Trophoblast cell (in vitro differentiated cells and primary cell): ENCODE data around the gene RNF207.

Experiments
- DNase-seq, 2 donors: peaks; one replicate each; pipeline ENCODE4 v3.0.0-alpha.2; 2016
- H2AFZ ChIP-seq: 2 replicates; pipeline ENCODE4 v1.6.1; 2013; ENCODE audit warnings: low read length, moderate library complexity, mild to moderate bottlenecking; ENCODE audit not compliant: insufficient read depth, poor library complexity
- H2AK5ac ChIP-seq: 2 replicates; pipeline ENCODE4 v1.6.1; 2013; ENCODE audit warnings: mild to moderate bottlenecking, low read length
- H2BK120ac ChIP-seq: 2 replicates; pipeline ENCODE4 v1.6.1; 2013; ENCODE audit warnings: low read length, mild to moderate bottlenecking, moderate library complexity; ENCODE audit not compliant: insufficient read depth, poor library complexity
- H2BK12ac ChIP-seq: 2 replicates; pipeline ENCODE4 v1.6.1; 2013; ENCODE audit warnings: mild to moderate bottlenecking, low read length, moderate library complexity
- H2BK5ac ChIP-seq: 2 replicates; pipeline ENCODE4 v1.6.1; 2013; ENCODE audit warnings: low read length, low read depth, moderate library complexity, mild to moderate bottlenecking; ENCODE audit not compliant: poor library complexity
- H3K14ac ChIP-seq: 2 replicates; pipeline ENCODE4 v1.6.1; 2013; ENCODE audit warnings: mild to moderate bottlenecking, low read length
- H3K18ac ChIP-seq: 2 replicates; pipeline ENCODE4 v1.6.1; 2013; ENCODE audit warnings: mild to moderate bottlenecking, low read length
- H3K23ac ChIP-seq: 2 replicates; pipeline ENCODE4 v1.6.1; 2013; ENCODE audit warnings: low read length
- H3K27ac ChIP-seq: 2 replicates; pipeline ENCODE4 v1.5.1; 2013; ENCODE audit warnings: low read depth, mild to moderate bottlenecking, inconsistent platforms, low read length, moderate library complexity
- H3K27me3 ChIP-seq: 2 replicates; pipeline ENCODE4 v1.6.1; 2013; ENCODE audit warnings: inconsistent platforms, mild to moderate bottlenecking, low read length, moderate library complexity; ENCODE audit not compliant: insufficient read depth
- H3K36me3 ChIP-seq, 2 experiments: 1 replicate in 1 of 2; 2 replicates in 1 of 2; pipeline ENCODE4 v1.6.1; 2013; ENCODE audit warnings: low read length in 2 of 2, mild to moderate bottlenecking in 2 of 2, moderate library complexity in 1 of 2; ENCODE audit not compliant: insufficient read depth in 2 of 2, control insufficient read depth in 1 of 2
- H3K4ac ChIP-seq: 2 replicates; pipeline ENCODE4 v1.6.1; 2013; ENCODE audit warnings: low read depth, mild to moderate bottlenecking, low read length, moderate library complexity
- H3K4me1 ChIP-seq, 2 experiments: 1 replicate in 1 of 2; 2 replicates in 1 of 2; pipeline ENCODE4 v1.6.1; 2013; ENCODE audit warnings: low read length in 2 of 2, mild to moderate bottlenecking in 2 of 2, moderate library complexity in 1 of 2; ENCODE audit not compliant: insufficient read depth in 2 of 2, control insufficient read depth in 1 of 2
- H3K4me2 ChIP-seq: 2 replicates; pipeline ENCODE4 v1.6.1; 2013; ENCODE audit warnings: inconsistent platforms, mild to moderate bottlenecking, low read length, moderate library complexity
- H3K4me3 ChIP-seq: 2 replicates; pipeline ENCODE4 v1.5.1; 2013; ENCODE audit warnings: mild to moderate bottlenecking, low read depth, low read length, inconsistent platforms
- H3K79me1 ChIP-seq: one replicate; pipeline ENCODE4 v1.6.1; 2013; ENCODE audit warnings: low read length
- H3K79me2 ChIP-seq: 2 replicates; pipeline ENCODE4 v1.6.1; 2013; ENCODE audit warnings: low read length, mild to moderate bottlenecking; ENCODE audit not compliant: control insufficient read depth, insufficient read depth, poor library complexity
- H3K9ac ChIP-seq: 2 replicates; pipeline ENCODE4 v1.6.1; 2013; ENCODE audit warnings: mild to moderate bottlenecking, low read length
- H3K9me3 ChIP-seq: 2 replicates; pipeline ENCODE4 v1.6.1; 2013; ENCODE audit warnings: low read depth, mild to moderate bottlenecking, control low read depth, inconsistent platforms, low read length; ENCODE audit not compliant: insufficient read depth
- H4K12ac ChIP-seq: 2 replicates; pipeline ENCODE4 v1.6.1; 2013; ENCODE audit warnings: low read depth, mild to moderate bottlenecking, low read length, moderate library complexity
- H4K8ac ChIP-seq: 2 replicates; pipeline ENCODE4 v1.6.1; 2013; ENCODE audit warnings: low read depth, mild to moderate bottlenecking, low read length, moderate library complexity
- H4K91ac ChIP-seq: one replicate; pipeline ENCODE4 v1.6.1; 2013; ENCODE audit warnings: low read depth, mild to moderate bottlenecking, low read length, moderate library complexity
- WGBS: extraction: QIAGEN DNeasy Blood & Tissue Kit; methylation state at CpG from one replicate; pipeline ENCODE4 v1.1.7; 2013; ENCODE audit warnings: missing lambda C conversion rate; ENCODE audit not compliant: insufficient read length, insufficient coverage; ENCODE audit errors: extremely low coverage; 5-methylcytosine and 5-hydroxymethylcytosine counted together

Gene RNF207

GRCh38 chr1:6224718-6225117 lies 18.8 kb downstream of the RNF207 start:
- WGBS: no CpG with 5 or more reads among the region's 15 CpGs
- Histone ChIP-seq H3K9ac (no peak overlapping the region), H4K91ac (no peak overlapping the region), H2AFZ (no peak overlapping the region), H2AK5ac (no peak overlapping the region), H3K27me3 (no peaks in the 10 kb centered on the region), H3K79me2 (no peaks in the 10 kb centered on the region), H3K9me3 (no peaks in the 10 kb centered on the region), H4K8ac (no peak overlapping the region), H2BK120ac (no peak overlapping the region), H3K79me1 (no peaks in the 10 kb centered on the region), H3K18ac (no peak overlapping the region), H3K14ac (no peak overlapping the region), H3K4me2 (no peak overlapping the region), H2BK12ac (no peak overlapping the region), H2BK5ac (no peak overlapping the region), H3K4ac (no peak overlapping the region), H3K36me3 (peaks cover 43 to 48% of the 10 kb centered on the region in 2 experiments), H4K12ac (no peak overlapping the region), H3K27ac (no peak overlapping the region), H3K4me1 (peaks cover 3 to 5% of the 10 kb centered on the region in 2 experiments), H3K23ac (no peak overlapping the region), H3K4me3 (no peak overlapping the region)
- DNase-seq: peak in 1 of 2 donors; percentile 19

DNA sequence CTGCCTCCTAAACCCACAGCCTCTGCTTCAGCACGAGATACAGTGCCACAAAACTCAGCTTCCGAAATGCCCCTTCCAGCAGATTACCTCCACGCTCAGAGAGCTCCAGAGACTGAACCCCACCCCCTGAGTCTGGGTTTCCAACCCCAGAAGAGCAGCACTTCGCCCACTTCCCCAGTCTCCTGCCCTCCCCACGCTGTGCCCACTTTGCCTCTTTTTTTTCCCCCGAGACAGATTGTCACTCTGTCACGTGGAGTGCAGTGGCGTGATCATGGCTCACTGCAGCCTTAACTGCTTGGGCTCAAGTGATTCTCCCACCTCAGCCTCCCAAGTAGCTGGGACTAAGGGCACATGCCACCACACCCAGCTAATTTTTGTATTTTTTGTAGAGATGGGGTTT lies 19.7 kb downstream of the RNF207 start:
- Histone ChIP-seq H3K4me2 (no peak overlapping the region), H2AK5ac (no peak overlapping the region)
- no CpG with 5 or more reads among the region's 8 CpGs for WGBS

GRCh38 chr1:6233376-6233775 lies 27.5 kb downstream of the RNF207 start:
- Histone ChIP-seq H4K8ac (no peak overlapping the region), H4K91ac (no peak overlapping the region), H3K4ac (no peak overlapping the region), H3K4me1 (peaks cover 6 to 10% of the 10 kb centered on the region in 2 experiments), H2BK5ac (no peak overlapping the region), H4K12ac (no peak overlapping the region), H3K27ac (no peak overlapping the region), H2AK5ac (no peak overlapping the region), H3K79me2 (peaks cover 12% of the 10 kb centered on the region), H2BK12ac (no peak overlapping the region), H3K27me3 (no peaks in the 10 kb centered on the region), H3K23ac (no peak overlapping the region), H3K4me2 (no peak overlapping the region), H3K9me3 (no peaks in the 10 kb centered on the region), H3K79me1 (peaks cover 10% of the 10 kb centered on the region), H2AFZ (no peak overlapping the region), H3K18ac (no peak overlapping the region), H3K9ac (no peak overlapping the region), H3K14ac (no peak overlapping the region), H3K4me3 (no peak overlapping the region), H3K36me3 (peaks cover 18 to 32% of the 10 kb centered on the region in 2 experiments), H2BK120ac (no peak overlapping the region)
- DNase-seq: peak in 1 of 2 donors; percentile 43
- WGBS: no CpG with 5 or more reads among the region's 1 CpG

More for the DNA sequence above, 19.7 kb downstream of the RNF207 start:
- H3K4me1 ChIP-seq: peaks cover 0 to 2% of the 10 kb centered on the region in 2 experiments
- no peak overlapping the region for H4K12ac ChIP-seq
- no peak overlapping the region for H2BK120ac ChIP-seq
- no peak overlapping the region for H2AFZ ChIP-seq
- H3K79me1 ChIP-seq: no peaks in the 10 kb centered on the region
- H3K9me3 ChIP-seq: no peaks in the 10 kb centered on the region
- H3K23ac ChIP-seq: no peak overlapping the region
- H3K9ac ChIP-seq: peak overlapping the region; percentile 16
- H3K27ac ChIP-seq: no peak overlapping the region
- no peaks in the 10 kb centered on the region for H3K27me3 ChIP-seq
- no peak for DNase-seq
- H3K79me2 ChIP-seq: no peaks in the 10 kb centered on the region
- H3K18ac ChIP-seq: no peak overlapping the region
- H3K14ac ChIP-seq: no peak overlapping the region
- no peak overlapping the region for H4K8ac ChIP-seq
- H2BK5ac ChIP-seq: no peak overlapping the region
- H2BK12ac ChIP-seq: peak overlapping the region; percentile 17
- no peak overlapping the region for H3K4me3 ChIP-seq
- peaks cover 48 to 54% of the 10 kb centered on the region in 2 experiments for H3K36me3 ChIP-seq
- no peak overlapping the region for H4K91ac ChIP-seq
- no peak overlapping the region for H3K4ac ChIP-seq

DNA sequence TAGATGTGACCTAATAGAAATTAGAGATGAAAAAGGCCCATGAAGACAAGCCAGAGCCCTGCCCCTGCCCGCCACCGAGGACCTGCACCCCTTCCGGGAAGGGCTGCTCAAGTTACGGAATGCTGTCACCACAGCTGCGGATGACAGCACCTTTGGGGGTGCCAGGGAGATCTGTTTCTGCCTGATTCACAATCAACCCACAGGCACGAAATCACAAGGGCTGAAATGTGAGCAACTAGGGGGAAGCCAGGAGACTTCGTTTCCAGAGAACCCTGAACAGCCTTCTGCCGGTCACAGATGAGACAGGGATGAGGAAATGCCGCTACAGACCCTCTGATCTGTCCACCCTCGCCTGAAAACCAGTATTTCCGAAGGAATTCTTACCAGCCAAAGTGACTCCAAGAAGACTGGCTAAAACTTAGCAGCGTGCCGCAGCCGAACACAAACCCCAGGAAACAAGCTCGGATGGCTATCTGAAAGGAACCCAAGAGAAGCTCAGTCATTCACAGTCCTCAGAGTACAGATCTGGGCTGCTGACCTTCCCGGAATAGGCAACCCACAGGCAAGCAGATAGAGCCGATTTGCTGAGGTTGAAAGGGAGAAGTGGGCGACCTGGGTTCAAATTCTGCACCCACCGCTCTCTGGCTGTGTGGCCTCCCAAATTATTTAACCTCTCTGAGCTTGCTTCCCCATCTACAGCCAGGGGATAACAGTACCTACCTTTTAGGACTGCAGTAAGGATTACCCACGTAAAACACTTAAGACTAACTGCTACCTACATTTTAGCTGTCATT lies 28.8 kb downstream of the RNF207 start:
- H3K23ac ChIP-seq: peak overlapping the region; percentile 40
- peaks cover 6 to 10% of the 10 kb centered on the region in 2 experiments for H3K4me1 ChIP-seq
- H2AK5ac ChIP-seq: no peak overlapping the region
- peak overlapping the region; percentile 100 for H3K4me3 ChIP-seq
- H4K91ac ChIP-seq: no peak overlapping the region
- H3K9me3 ChIP-seq: no peaks in the 10 kb centered on the region
- peak overlapping the region; percentile 97 for H3K9ac ChIP-seq
- H2AFZ ChIP-seq: no peak overlapping the region
- peaks cover 15 to 29% of the 10 kb centered on the region in 2 experiments for H3K36me3 ChIP-seq
- peaks cover 12% of the 10 kb centered on the region for H3K79me2 ChIP-seq
- H3K4ac ChIP-seq: peak overlapping the region; percentile 82
- H2BK12ac ChIP-seq: no peak overlapping the region
- H2BK120ac ChIP-seq: no peak overlapping the region
- DNase-seq: peak in 1 of 2 donors; percentile 15
- H4K8ac ChIP-seq: no peak overlapping the region
- WGBS: no CpG with 5 or more reads among the region's 20 CpGs
- H3K18ac ChIP-seq: no peak overlapping the region
- H3K27me3 ChIP-seq: peaks cover 7% of the 10 kb centered on the region
- peak overlapping the region; percentile 81 for H3K4me2 ChIP-seq
- H2BK5ac ChIP-seq: no peak overlapping the region
- H4K12ac ChIP-seq: peak overlapping the region; percentile 16
- H3K27ac ChIP-seq: no peak overlapping the region
- H3K14ac ChIP-seq: no peak overlapping the region
- peaks cover 10% of the 10 kb centered on the region for H3K79me1 ChIP-seq
